Memory B cell (primary cell): ENCODE data around the gene BMPR1B.

Experiments
- ATAC-seq: fragments of 150-1000 bp; cut with Tn5 transposase; 2 replicates; pipeline ENCODE4 v1.10.0; 2021; ENCODE audit warnings: low read depth, mild to moderate bottlenecking, moderate library complexity
- DNase-seq, 2 donors: peaks; one replicate each; pipeline ENCODE4 v3.0.0; 2022; ENCODE audit warnings: low spot score in 2 of 2
- H3K27ac Mint-ChIP-seq: one replicate; pipeline ENCODE4 v1.8.0; 2022; ENCODE audit warnings: mild to moderate bottlenecking, moderate library complexity, mixed read lengths
- H3K27me3 Mint-ChIP-seq: one replicate; pipeline ENCODE4 v1.8.0; 2022; ENCODE audit warnings: mixed read lengths
- H3K36me3 Mint-ChIP-seq: one replicate; pipeline ENCODE4 v1.8.0; 2022; ENCODE audit warnings: mild to moderate bottlenecking, mixed read lengths
- H3K4me1 Mint-ChIP-seq: one replicate; pipeline ENCODE4 v1.8.0; 2022; ENCODE audit warnings: mixed read lengths
- H3K4me3 Mint-ChIP-seq: one replicate; pipeline ENCODE4 v1.8.0; 2022; ENCODE audit warnings: mild to moderate bottlenecking, moderate library complexity, mixed read lengths
- H3K9me3 Mint-ChIP-seq: one replicate; pipeline ENCODE4 v1.8.0; 2022; ENCODE audit warnings: mixed read lengths

The BMPR1B gene

DNA sequence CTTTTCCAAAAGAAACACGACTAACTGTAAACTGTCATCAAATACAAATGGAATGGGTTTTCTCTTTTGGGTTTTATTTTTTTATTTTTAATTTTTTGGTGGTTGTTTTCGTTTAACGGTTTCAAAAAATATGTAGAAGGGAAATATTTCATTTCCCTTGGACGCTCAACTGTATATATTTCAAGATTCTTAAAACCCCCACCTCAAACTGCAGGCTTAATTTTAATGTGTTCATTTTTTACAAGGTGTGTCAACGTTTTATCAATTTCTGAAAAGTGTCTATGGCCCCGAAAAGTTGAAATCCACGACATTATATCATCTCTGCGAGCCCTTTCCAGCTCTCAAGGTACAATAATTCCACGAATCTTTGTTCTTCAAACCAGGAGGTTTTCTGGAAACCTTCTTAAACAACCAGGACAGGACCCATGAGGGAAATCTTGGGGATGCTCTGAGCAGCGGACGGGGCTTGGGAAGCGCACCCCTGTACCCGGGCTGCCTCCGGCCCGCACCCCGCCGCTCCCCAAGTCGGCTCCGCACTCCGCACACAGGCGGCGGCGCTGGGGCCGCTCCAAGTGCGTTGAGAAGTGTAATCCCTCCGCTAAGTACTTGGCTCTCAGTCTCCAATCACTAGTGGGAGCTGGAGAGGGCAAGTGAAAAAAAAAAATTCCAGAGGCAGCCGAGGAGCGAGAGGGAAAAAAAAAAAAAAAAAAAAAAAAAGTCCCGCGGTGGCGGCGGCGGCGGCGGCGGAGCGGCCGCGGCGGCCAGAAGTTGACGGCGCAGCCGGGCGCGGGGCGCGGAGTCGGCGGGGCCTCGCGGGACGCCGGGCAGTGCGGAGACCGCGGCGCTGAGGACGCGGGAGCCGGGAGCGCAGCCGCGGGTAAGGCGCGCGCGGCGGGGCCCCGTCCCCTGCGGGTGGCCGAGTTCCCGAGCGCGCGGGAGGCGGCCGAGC, at the start of gene BMPR1B:
Gene BMPR1B (plus strand): TSS at position 764 of the 949 bp plus-strand sequence. CDS start 346,470 bp downstream, outside the sequence.
- Mint-ChIP-seq H3K27ac (no peak within 1 kb of the TSS), H3K4me1 (peaks cover 5% of the 10 kb centered on the region), H3K4me3 (peak within 1 kb of the TSS; percentile 59), H3K27me3 (peaks cover 25% of the 10 kb centered on the region), H3K36me3 (no peaks in the 10 kb centered on the region), H3K9me3 (no peaks in the 10 kb centered on the region)
- DNase-seq, result no peak
- no peak for ATAC-seq

DNA sequence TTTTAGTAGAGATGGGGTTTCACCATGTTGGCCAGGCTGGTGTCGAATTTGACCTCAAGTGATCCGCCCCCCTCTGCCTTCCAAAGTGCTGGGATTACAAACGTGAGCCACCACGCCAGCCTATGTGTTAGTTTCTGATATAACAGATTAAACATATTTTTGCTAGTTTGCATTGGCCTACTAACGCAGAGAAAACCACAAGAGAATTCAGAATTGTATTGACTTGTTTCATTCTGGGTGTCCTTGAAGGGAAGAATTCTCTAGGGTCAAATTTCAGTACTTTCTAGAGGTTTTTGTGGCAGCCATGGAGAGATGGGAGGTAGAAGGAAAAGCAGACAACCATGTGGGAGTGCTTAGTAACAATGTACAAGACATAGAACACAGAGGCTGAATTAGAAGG, 46.1 kb upstream of the BMPR1B start:
- no peaks in the 10 kb centered on the region for H3K4me1 Mint-ChIP-seq
- ATAC-seq (no peak), DNase-seq (no peak)
- H3K4me3 Mint-ChIP-seq, result no peak overlapping the region
- no peaks in the 10 kb centered on the region for H3K36me3 Mint-ChIP-seq
- peaks cover 5% of the 10 kb centered on the region for H3K9me3 Mint-ChIP-seq
- H3K27me3 Mint-ChIP-seq, result peaks cover 6% of the 10 kb centered on the region
- H3K27ac Mint-ChIP-seq, result no peak overlapping the region

DNA sequence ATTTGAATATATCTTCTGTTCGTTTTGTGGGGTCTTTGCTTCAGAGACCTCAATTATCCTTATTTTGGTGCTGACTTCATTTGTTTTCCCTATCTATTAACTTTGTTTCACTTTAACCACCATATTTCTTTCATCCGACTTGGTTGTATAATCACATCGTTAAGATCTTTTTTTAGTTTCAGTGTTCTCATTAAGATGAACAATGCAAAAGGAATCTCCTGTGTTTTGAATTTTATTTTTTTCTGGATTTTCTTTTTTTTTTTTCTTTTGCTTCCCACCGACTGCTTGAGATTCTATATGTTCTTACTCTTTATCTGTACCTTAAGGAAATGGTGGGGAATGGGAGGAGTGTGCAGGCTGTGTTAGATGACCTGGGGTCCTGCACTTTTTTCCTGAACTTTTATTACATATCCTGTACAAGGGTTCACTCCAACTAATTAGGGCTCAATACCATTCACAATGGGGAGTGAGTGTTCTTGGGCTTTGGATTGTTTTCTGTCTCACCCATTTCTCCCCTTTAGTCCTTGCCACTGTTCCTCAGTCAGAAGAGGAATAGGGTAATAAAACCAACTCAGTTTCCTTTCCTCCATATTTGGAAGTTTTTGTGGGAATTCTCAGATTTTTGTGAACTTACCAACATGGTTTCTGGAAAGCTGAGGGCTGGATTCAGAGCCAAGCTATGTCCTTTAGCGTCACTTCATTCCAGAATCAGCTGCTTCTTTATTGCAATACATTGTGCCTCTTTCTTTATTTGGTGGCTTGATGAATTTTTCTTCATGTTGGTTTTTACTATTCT, 43.2 kb upstream of the BMPR1B start:
- no peak overlapping the region for H3K27ac Mint-ChIP-seq
- no peaks in the 10 kb centered on the region for H3K4me1 Mint-ChIP-seq
- no peaks in the 10 kb centered on the region for H3K36me3 Mint-ChIP-seq
- DNase-seq, result no peak
- ATAC-seq, result no peak
- peaks cover 6% of the 10 kb centered on the region for H3K27me3 Mint-ChIP-seq
- no peak overlapping the region for H3K4me3 Mint-ChIP-seq
- no peaks in the 10 kb centered on the region for H3K9me3 Mint-ChIP-seq

DNA sequence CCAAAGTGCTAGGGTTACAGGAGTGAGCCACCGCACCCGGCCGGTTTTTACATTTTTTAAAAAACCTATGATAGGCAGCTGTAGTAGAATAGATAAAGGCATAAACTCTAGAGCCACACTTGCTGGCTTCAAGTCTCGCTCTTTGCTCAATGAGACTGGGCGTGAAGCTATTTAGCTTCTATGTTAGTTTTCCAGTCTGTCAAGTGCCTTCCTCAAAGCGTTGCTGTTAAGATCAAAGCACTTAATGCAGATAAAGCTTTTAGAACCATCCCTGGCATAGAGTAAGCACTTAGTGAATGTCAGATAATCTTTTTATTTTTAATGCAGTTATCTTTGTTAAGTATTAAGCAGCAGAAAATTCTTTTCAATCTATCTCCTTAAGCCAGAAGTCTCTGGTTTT, 42.0 kb upstream of the BMPR1B start:
- H3K9me3 Mint-ChIP-seq, result no peaks in the 10 kb centered on the region
- peaks cover 8% of the 10 kb centered on the region for H3K27me3 Mint-ChIP-seq
- no peak overlapping the region for H3K27ac Mint-ChIP-seq
- ATAC-seq (no peak), DNase-seq (no peak)
- H3K4me3 Mint-ChIP-seq, result no peak overlapping the region
- H3K36me3 Mint-ChIP-seq, result no peaks in the 10 kb centered on the region
- H3K4me1 Mint-ChIP-seq, result no peaks in the 10 kb centered on the region

DNA sequence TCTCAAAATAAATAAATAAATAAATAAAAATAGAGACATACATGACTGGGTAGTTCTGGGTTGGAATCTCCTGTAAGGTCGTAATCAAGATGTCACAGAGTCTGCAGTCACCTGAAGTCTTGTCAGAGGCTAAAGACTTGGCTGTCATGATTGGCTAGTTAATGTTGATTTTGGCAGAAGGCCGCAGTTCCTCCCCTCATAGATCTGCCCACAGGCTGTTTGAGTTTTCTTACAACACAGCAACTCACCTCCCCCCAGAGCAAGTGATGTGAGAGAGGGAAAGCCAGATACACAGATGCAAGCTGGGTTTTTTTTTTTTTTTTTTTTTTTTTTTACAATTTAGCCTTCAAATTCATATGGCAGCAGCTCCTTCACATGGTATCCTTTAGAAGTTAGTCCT, 36.4 kb upstream of the BMPR1B start:
- H3K4me1 Mint-ChIP-seq, result peaks cover 3% of the 10 kb centered on the region
- no peak for ATAC-seq

DNA sequence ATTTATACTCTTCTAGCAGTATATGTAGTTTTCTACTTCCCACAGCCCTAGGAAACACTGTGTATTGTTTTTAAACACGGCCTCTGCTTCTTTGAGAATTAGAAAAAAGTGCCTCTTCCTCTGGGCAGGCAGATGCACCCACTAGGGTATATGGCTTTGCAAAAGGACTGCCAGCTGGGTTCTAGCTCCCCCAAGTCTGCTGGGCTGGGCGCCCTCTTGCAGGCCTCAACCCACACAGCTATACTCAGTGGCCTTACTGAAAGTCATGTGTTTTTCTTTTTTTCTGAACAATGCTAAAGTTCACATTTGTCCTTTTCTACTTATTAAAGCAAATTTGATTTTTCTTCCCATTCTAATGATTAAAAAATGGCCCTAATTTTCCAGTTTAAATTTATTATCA, 35.5 kb upstream of the BMPR1B start:
- H3K27ac Mint-ChIP-seq, result no peak overlapping the region
- no peak for ATAC-seq
- no peak for DNase-seq

More for the DNA sequence above, 36.4 kb upstream of the BMPR1B start:
- Mint-ChIP-seq H3K4me3 (no peak overlapping the region), H3K27me3 (peaks cover 2% of the 10 kb centered on the region), H3K9me3 (no peaks in the 10 kb centered on the region), H3K27ac (no peak overlapping the region), H3K36me3 (no peaks in the 10 kb centered on the region)
- DNase-seq, result no peak

DNA sequence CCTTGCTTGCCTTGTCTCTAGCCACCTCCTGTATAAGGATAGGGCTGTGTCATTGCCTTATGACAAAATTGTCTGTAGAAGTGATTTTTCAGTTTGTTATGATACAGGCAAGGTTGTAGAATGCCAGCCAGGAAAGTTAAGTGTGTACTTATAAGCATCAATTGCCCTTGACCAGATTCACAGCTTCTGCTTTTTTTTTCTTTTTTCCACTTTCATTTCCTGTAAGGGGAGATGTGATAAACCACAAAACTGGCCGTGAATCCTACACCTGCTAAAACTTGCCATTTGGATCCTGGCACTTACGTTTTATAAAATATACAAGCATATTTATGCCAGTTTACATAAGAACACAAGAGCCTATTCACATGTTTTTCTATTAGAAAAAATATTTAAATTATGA, 35.0 kb upstream of the BMPR1B start:
- DNase-seq, result no peak
- Mint-ChIP-seq H3K4me3 (no peak overlapping the region), H3K9me3 (no peaks in the 10 kb centered on the region), H3K27me3 (peaks cover 4% of the 10 kb centered on the region), H3K27ac (no peak overlapping the region), H3K4me1 (peaks cover 3% of the 10 kb centered on the region), H3K36me3 (no peaks in the 10 kb centered on the region)
- ATAC-seq, result peak; percentile 47

More for the DNA sequence above, 35.5 kb upstream of the BMPR1B start:
- H3K4me1 Mint-ChIP-seq, result peaks cover 3% of the 10 kb centered on the region
- peaks cover 2% of the 10 kb centered on the region for H3K27me3 Mint-ChIP-seq
- H3K36me3 Mint-ChIP-seq, result no peaks in the 10 kb centered on the region
- no peaks in the 10 kb centered on the region for H3K9me3 Mint-ChIP-seq
- H3K4me3 Mint-ChIP-seq, result no peak overlapping the region

DNA sequence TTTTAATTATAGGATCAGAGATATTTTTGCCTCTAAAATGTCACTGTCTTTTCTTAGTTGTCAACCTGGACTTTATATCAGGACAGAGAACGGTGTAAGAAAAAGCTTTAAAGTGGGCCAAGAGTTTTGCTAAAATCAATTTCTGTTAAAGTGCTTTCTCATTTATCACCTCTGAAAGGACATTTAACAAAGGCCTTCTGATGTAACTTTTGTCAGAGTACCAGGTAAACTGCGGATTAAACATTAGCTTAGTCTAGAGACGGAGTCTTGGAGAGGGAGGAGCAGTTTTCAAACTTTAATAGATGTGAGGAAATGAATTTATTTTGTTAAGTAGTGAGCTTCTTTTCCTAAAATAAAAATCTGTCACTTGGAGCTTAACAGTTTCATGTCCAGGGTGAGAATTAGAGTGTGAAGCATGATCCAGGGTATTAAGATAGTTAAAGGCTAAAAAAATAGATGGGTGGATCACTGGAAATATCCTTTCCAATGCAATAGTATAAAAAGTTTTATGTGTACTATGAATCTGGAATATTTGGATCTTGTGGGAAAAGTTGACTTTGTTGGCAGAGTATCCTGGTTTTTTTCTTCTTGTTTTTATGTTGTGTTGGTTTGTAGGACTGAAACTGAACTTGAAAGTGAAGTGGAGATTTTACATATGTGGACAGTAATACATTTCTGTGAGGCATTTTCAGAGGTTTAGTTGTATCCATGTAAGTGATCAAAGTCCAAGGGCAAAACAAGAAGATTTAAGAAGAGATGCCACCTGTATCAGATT, 33.6 kb upstream of the BMPR1B start:
- peaks cover 6% of the 10 kb centered on the region for H3K27me3 Mint-ChIP-seq
- ATAC-seq (no peak), DNase-seq (no peak)
- H3K4me3 Mint-ChIP-seq, result no peak overlapping the region
- H3K36me3 Mint-ChIP-seq, result no peaks in the 10 kb centered on the region
- no peak overlapping the region for H3K27ac Mint-ChIP-seq
- peaks cover 3% of the 10 kb centered on the region for H3K4me1 Mint-ChIP-seq
- no peaks in the 10 kb centered on the region for H3K9me3 Mint-ChIP-seq

DNA sequence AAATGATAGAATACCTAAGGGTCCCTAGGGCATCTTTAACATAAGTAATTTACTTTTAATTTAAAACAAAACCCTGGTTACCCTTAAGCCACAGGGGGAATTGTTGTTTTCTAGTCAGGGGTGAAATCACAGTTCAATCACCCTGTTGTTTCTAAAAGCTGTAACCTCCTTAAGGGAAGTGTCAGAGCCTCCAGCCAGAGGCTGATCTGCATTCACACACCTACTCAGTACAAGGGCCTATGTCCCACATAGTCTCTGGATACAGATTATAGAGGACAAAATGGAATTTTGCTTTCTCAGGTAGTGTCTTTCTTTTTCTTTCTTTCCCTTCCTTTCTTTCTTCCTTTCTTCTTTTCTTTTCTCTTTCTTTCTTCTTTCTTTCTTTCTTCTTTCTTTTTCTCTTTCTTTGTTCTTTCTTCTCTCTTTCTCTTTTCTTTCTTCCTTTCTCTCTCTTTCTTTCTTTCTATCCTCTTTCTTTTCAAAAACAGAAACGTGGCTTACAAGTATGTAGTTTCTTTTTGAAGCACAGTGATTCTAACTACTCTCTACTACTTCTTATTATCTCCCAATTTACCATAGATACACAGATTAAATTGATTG, 31.1 kb upstream of the BMPR1B start:
- Mint-ChIP-seq H3K4me3 (no peak overlapping the region), H3K27ac (no peak overlapping the region), H3K36me3 (no peaks in the 10 kb centered on the region), H3K4me1 (peaks cover 3% of the 10 kb centered on the region), H3K27me3 (peaks cover 4% of the 10 kb centered on the region), H3K9me3 (no peaks in the 10 kb centered on the region)
- no peak for ATAC-seq
- DNase-seq, result no peak

DNA sequence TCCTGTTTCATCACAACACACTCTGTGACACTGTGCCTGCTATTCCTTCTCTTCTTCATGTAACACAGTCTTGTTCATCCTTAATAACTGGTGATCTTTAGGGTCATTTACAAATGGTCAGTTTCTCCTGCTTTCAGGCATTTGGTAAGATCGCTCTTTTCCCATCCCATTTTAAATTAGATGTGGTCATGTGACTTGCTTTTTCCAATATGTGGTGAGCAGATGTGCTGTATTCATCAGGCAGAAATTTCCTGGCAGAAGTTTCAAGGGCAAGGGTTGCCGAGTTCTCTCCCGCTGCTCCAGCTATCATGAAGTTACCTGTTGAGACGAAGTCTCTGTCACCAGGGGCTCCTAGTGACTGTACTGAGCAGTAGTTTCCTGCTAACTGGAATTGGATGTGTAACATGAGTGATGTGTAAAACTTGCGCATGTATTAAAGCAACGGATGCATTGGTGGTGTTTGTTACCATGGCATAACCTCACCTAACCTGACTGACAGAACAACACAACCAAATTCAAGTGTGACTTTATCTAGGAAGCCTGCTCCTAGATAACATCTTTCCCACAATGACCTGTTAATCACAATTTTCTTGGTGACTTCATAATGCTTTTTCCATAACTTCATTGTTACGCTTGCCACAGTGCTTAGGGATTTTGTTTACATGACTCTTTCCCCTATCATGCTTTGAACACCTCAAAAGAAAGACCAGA, 29.5 kb upstream of the BMPR1B start:
- ATAC-seq, result no peak
- H3K27me3 Mint-ChIP-seq, result peaks cover 4% of the 10 kb centered on the region
- H3K9me3 Mint-ChIP-seq, result no peaks in the 10 kb centered on the region

DNA sequence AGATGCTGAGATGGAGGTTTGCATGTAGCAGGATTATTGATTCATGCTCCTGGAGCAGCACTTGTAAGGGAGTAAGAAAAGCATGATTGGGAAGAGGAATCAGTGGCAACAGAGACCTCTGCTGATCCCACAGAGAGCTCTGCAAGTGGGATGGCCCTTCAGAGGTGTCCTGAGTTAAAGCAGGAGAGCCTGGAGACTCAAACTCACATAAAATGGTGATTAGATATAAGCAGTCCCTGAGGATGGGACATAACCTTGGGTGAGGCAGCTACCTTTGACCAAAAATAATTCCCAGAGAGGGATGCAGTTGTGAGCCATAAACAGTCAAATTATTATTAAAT, 25.4 kb upstream of the BMPR1B start:
- ATAC-seq (no peak), DNase-seq (no peak)
- Mint-ChIP-seq H3K9me3 (no peaks in the 10 kb centered on the region), H3K4me1 (no peaks in the 10 kb centered on the region), H3K4me3 (no peak overlapping the region), H3K36me3 (no peaks in the 10 kb centered on the region), H3K27ac (no peak overlapping the region), H3K27me3 (peaks cover 4% of the 10 kb centered on the region)

More for the DNA sequence above, 29.5 kb upstream of the BMPR1B start:
- no peak overlapping the region for H3K27ac Mint-ChIP-seq
- no peaks in the 10 kb centered on the region for H3K4me1 Mint-ChIP-seq
- DNase-seq, result no peak
- no peak overlapping the region for H3K4me3 Mint-ChIP-seq
- no peaks in the 10 kb centered on the region for H3K36me3 Mint-ChIP-seq

DNA sequence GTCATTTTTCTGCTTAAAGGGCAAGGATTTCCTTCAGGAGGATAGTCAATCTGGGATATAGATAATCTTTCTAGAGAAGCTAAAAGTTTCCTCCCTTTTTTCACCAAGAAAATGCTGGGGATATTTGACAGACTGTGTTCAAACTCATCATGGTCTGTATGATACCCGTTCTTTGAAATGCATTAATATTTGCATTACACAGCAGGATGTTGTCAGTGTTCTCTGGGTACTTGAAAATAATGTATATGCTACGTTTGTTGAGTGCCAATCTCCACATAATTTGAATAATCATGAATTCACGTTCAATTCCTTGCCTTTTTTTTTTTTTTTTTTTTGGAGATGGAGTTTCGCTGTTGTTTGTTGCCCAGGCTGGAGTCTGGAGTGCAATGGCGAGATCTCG, 18.0 kb upstream of the BMPR1B start:
- H3K27ac Mint-ChIP-seq, result no peak overlapping the region
- peaks cover 1% of the 10 kb centered on the region for H3K27me3 Mint-ChIP-seq
- H3K4me1 Mint-ChIP-seq, result no peaks in the 10 kb centered on the region
- DNase-seq (no peak), ATAC-seq (no peak)
- H3K36me3 Mint-ChIP-seq, result no peaks in the 10 kb centered on the region
- no peak overlapping the region for H3K4me3 Mint-ChIP-seq
- H3K9me3 Mint-ChIP-seq, result peaks cover 1% of the 10 kb centered on the region

DNA sequence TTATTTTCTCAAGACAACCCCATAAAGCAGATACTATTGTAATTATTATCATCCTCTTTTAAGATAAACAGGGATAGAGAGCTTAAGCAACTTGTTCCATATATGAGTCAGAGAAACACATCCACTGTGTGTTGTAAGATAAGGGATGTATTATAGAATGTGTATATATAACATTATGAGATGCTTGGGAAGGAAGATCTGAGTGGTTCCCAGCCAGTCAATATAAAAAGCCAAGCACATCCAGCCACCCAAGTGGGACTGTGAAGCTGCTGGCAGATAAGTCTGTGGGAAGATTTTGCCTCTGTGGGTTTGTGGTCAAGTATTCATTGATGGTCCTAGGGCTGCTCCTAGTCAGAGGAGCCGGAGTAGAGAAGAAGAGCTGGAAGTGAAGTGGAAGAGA, 16.5 kb upstream of the BMPR1B start:
- no peak overlapping the region for H3K27ac Mint-ChIP-seq
- ATAC-seq, result no peak
- no peak overlapping the region for H3K4me3 Mint-ChIP-seq
- peaks cover 3% of the 10 kb centered on the region for H3K27me3 Mint-ChIP-seq
- no peak for DNase-seq
- H3K36me3 Mint-ChIP-seq, result no peaks in the 10 kb centered on the region
- H3K4me1 Mint-ChIP-seq, result no peaks in the 10 kb centered on the region
- H3K9me3 Mint-ChIP-seq, result peaks cover 1% of the 10 kb centered on the region
